GM12878 (cell line): ENCODE data around the gene AFF1. TPM values are rescaled to one million over a fixed set of nuclear protein-coding genes. Genes with fewer than 3 reads are reported as not detected.
A peak's percentile ranks its signal among the peaks of the same experiment; 100 is the strongest.

Experiments
- ATAC-seq: fragments of 200-7000 bp; cut with Tn5 transposase; 3 replicates; pipeline ENCODE4 v1.9.1; 2020; ENCODE audit warnings: mild to moderate bottlenecking, moderate library complexity
- BruUV-seq: library from RNA; stranded (reverse); fragments of 400-500 nt; replicated peaks from 2 replicates; lab custom pipeline; 2021; lab: Mats Ljungman, UMichigan
- CTCF ChIA-PET: fragments of 300-600 bp; sonication (Branson Sonifier 250); formaldehyde crosslinking; extraction: SDS; loops from one replicate; lab custom pipeline; 2021; ENCODE audit warnings: inconsistent platforms; lab: Yijun Ruan, JAX
- POLR2A ChIA-PET: fragments of 350-600 bp; formaldehyde crosslinking; extraction: SDS; loops from one replicate; lab custom pipeline; 2021; ENCODE audit warnings: inconsistent platforms; lab: Charles Lee
- RAD21 ChIA-PET: fragments of 300-600 bp; sonication (Branson Sonifier 250); formaldehyde crosslinking; loops from one replicate; lab custom pipeline; 2023; ENCODE audit warnings: antibody characterized with exemption; ENCODE audit not compliant: unreplicated experiment; lab: Charles Lee
- SMC1A ChIA-PET: fragments of 300-600 bp; sonication (Branson Sonifier 250); formaldehyde crosslinking; loops from one replicate; lab custom pipeline; 2023; ENCODE audit not compliant: unreplicated experiment, uncharacterized antibody; lab: Charles Lee
- DNase-seq: peaks from one replicate; pipeline ENCODE4 v3.0.0-alpha.2; 2011; ENCODE audit warnings: low read depth, low spot score
- FAIRE-seq: peaks from 3 replicates; lab custom pipeline; 2011; peaks lifted over from hg19 to GRCh38; lab: Jason Lieb, UNC
- H2AFZ ChIP-seq: 2 replicates; pipeline ENCODE4 v1.6.0; 2011; ENCODE audit warnings: low read depth, low read length, control low read depth; ENCODE audit not compliant: control insufficient read depth
- H3K27ac ChIP-seq: 2 replicates; pipeline ENCODE4 v1.5.1; 2011; ENCODE audit warnings: control low read depth; ENCODE audit not compliant: control insufficient read depth, insufficient read depth
- H3K27me3 ChIP-seq, 2 experiments: replicated peaks in 1 of 2; 2 replicates each; pipeline versions ENCODE4 v1.6.0 to v1.6.1; 2011; ENCODE audit warnings: low read length in 1 of 2; ENCODE audit not compliant: control insufficient read depth in 2 of 2, insufficient read depth in 2 of 2
- H3K36me3 ChIP-seq, 2 experiments: 2 replicates each; pipeline ENCODE4 v1.5.1; 2011; ENCODE audit warnings: low read length in 1 of 2; ENCODE audit not compliant: control insufficient read depth in 2 of 2, insufficient read depth in 2 of 2
- H3K4me1 ChIP-seq: 2 replicates; pipeline ENCODE4 v1.6.1; 2011; ENCODE audit warnings: mild to moderate bottlenecking, low read length, moderate library complexity, mixed read lengths; ENCODE audit not compliant: control insufficient read depth, insufficient read depth
- H3K4me2 ChIP-seq: 2 replicates; pipeline ENCODE4 v1.6.0; 2011; ENCODE audit warnings: control low read depth; ENCODE audit not compliant: control insufficient read depth, insufficient read depth
- H3K4me3 ChIP-seq: fragments of 200-600 bp; sonication (generic); 2 replicates; pipeline ENCODE4 v1.5.1; 2016
- H3K79me2 ChIP-seq: 2 replicates; pipeline ENCODE4 v1.6.0; 2011; ENCODE audit warnings: low read length; ENCODE audit not compliant: control insufficient read depth, insufficient read depth
- H3K9ac ChIP-seq: 2 replicates; pipeline ENCODE4 v1.8.0; 2011; ENCODE audit warnings: low read length, control low read depth, mixed read lengths; ENCODE audit not compliant: control insufficient read depth, insufficient read depth
- H3K9me3 ChIP-seq: replicated peaks from 3 replicates; pipeline ENCODE4 v1.5.1; 2011; ENCODE audit warnings: mild to moderate bottlenecking, low read length; ENCODE audit not compliant: control insufficient read depth, insufficient read depth
- H4K20me1 ChIP-seq: 2 replicates; pipeline ENCODE4 v1.6.0; 2011; ENCODE audit not compliant: control insufficient read depth, insufficient read depth
- CBFB ChIP-seq: IDR thresholded peaks from 2 replicates; pipeline ENCODE4 v1.6.1; 2016; ENCODE audit warnings: antibody characterized with exemption, low read depth
- ELK1 ChIP-seq: IDR thresholded peaks from 2 replicates; pipeline ENCODE4 v1.6.1; 2012; ENCODE audit warnings: low read depth, low read length, improper control_type of control experiment
- HSF1 ChIP-seq: fragments of 150-350 bp; IDR thresholded peaks from 2 replicates; pipeline ENCODE4 v1.6.1; 2014; ENCODE audit warnings: mild to moderate bottlenecking, low read depth, low read length
- LARP7 ChIP-seq: fragments of 450-650 bp; IDR thresholded peaks from 2 replicates; pipeline ENCODE4 v1.6.1; 2017; ENCODE audit warnings: mild to moderate bottlenecking
- MYC ChIP-seq: IDR thresholded peaks from 2 replicates; pipeline ENCODE4 v1.6.1; 2011; ENCODE audit warnings: mild to moderate bottlenecking, low read length, moderate library complexity, inconsistent platforms; ENCODE audit not compliant: insufficient read depth, insufficient replicate concordance, insufficient read length, severe bottlenecking
- NBN ChIP-seq: fragments of 450-650 bp; IDR thresholded peaks from 2 replicates; pipeline ENCODE4 v1.6.1; 2016
- NKRF ChIP-seq: fragments of 450-650 bp; conservative IDR thresholded peaks from 2 replicates; pipeline ENCODE4 v1.6.1; 2017; ENCODE audit warnings: mild to moderate bottlenecking, moderate library complexity
- NR2C1 ChIP-seq: fragments of 450-650 bp; IDR thresholded peaks from 2 replicates; pipeline ENCODE4 v1.6.1; 2017; ENCODE audit warnings: antibody characterized with exemption, mild to moderate bottlenecking, moderate library complexity
- PAX5 ChIP-seq: IDR thresholded peaks from 2 replicates; pipeline ENCODE4 v1.6.1; 2011; ENCODE audit warnings: low read depth, low read length, borderline replicate concordance
- REST ChIP-seq: IDR thresholded peaks from 2 replicates; pipeline ENCODE4 v1.6.1; 2012; ENCODE audit warnings: mild to moderate bottlenecking, low read depth, low read length
- RUNX3 ChIP-seq: IDR thresholded peaks from 2 replicates; pipeline ENCODE4 v1.6.1; 2012; ENCODE audit warnings: low read length, inconsistent platforms
- TCF7 ChIP-seq: IDR thresholded peaks from 2 replicates; pipeline ENCODE4 v1.6.1; 2014; ENCODE audit warnings: antibody characterized with exemption, borderline replicate concordance
- WGBS: methylation state at CpG from one replicate; pipeline ENCODE4 v1.1.6; 2016; ENCODE audit warnings: low lambda C conversion rate; ENCODE audit not compliant: insufficient replicate concordance, insufficient coverage; ENCODE audit errors: missing lambda C conversion rate; 5-methylcytosine and 5-hydroxymethylcytosine counted together
- in situ Hi-C: fragments of 300-500 bp; cut with MboI; formaldehyde crosslinking; loops from 9 replicates; pipeline ENCODE4 v1.14.3; 2018; ENCODE audit warnings: mixed read lengths
- intact Hi-C: fragments of 100-400 bp; cut with micrococcal nuclease; formaldehyde crosslinking; loops from one replicate; pipeline ENCODE4 v1.14.2; 2022; ENCODE audit not compliant: unreplicated experiment
- polyA plus RNA-seq, 11 experiments: library from polyadenylated mRNA; depleted of rRNA in 4 of 11; unstranded in 6 of 11; stranded (reverse) in 5 of 11; fragments of >200 nt; fragmentation: Nextera tagmentation in 4 of 11; fragmentation: Illumina TruSeq in 1 of 11; extraction: Ambion mirVana in 4 of 11; extraction: Trizol in 1 of 11; gene quantifications; 1 replicate in 1 of 11; 2 replicates in 10 of 11; pipeline versions ENCODE4 v1.2.1 to v1.2.3, GENCODE V29; 2011 to 2016; ENCODE audit warnings: inconsistent platforms in 2 of 11, missing spikeins in 2 of 11, low read depth in 1 of 11
- total RNA-seq, 4 experiments: library from RNA; depleted of rRNA in 3 of 4; stranded (reverse); fragments of >200 nt in 3 of 4; fragmentation: Illumina TruSeq in 1 of 4; extraction: Trizol in 1 of 4; gene quantifications; 2 replicates each; pipeline versions ENCODE4 v1.2.1 to v1.2.3, GENCODE V29; 2013 to 2021

Gene AFF1
- total and polyA plus RNA-seq, 10 of the 15 experiments (the other 5 are each of a cell fraction or from before 2014, with no cell fraction given) = 3.5 to 56.1 (median 21.5) TPM

- no peak for TF ChIP-seq ELK1
- TF ChIP-seq NBN = no peak
- no peak for TF ChIP-seq REST
- TF ChIP-seq PAX5 = no peak
Observed at GRCh38 chr4:87019246-87019791, 84.5 kb downstream of the AFF1 start (continued).

- H4K20me1 ChIP-seq = no peaks in the 10 kb centered on the region
- H3K36me3 ChIP-seq = peaks cover 0 to under 1% of the 10 kb centered on the region in 2 experiments; a peak in 1 of 4 replicates
- ChIA-PET CTCF (interaction anchor here (0.9 to 1.7 kb wide), 3 partner anchors 9 to 98 kb away, joined by 3 to 7 read pairs (median 3); no protein-coding TSS in a partner anchor), POLR2A (interaction anchor here (1.1 to 3.2 kb wide), 5 partner anchors 8 to 51 kb away, joined by 3 to 18 read pairs (median 4); no protein-coding TSS in a partner anchor), RAD21 (interaction anchor here (1.0 to 2.2 kb wide), 4 partner anchors 9 to 82 kb away, joined by 4 to 13 read pairs (median 8); no protein-coding TSS in a partner anchor), SMC1A (interaction anchor here (0.6 to 2.9 kb wide), 12 partner anchors 8 to 83 kb away, joined by 3 to 15 read pairs (median 4); partner anchors contain the start of gene AFF1)
- peaks cover 38% of the 10 kb centered on the region for H3K4me1 ChIP-seq
- peak overlapping the region; percentile 50 for H3K9ac ChIP-seq
- peaks cover 95% of the 10 kb centered on the region for H3K79me2 ChIP-seq
- H3K4me3 ChIP-seq = peak overlapping the region; percentile 41
- H3K27me3 ChIP-seq = no peaks in the 10 kb centered on the region
- peak overlapping the region; percentile 68 for H3K4me2 ChIP-seq
- intact Hi-C loops (no loop called here), in situ Hi-C loops (no loop called here)
- no peak for DNase-seq
- H3K9me3 ChIP-seq = no peaks in the 10 kb centered on the region; the same call in 2 of the 3 replicates
- H3K27ac ChIP-seq = peak overlapping the region; percentile 78
- BruUV-seq = no TSS peak
- WGBS = 0% methylated on average over 2 of the region's 2 CpGs
- FAIRE-seq = no peak
- H2AFZ ChIP-seq = no peak overlapping the region
- ATAC-seq = peak; percentile 44
- TF ChIP-seq RUNX3 = peak; percentile 67
- TF ChIP-seq MYC = no peak
- no peak for TF ChIP-seq HSF1
- TF ChIP-seq TCF7 = no peak
- TF ChIP-seq NKRF = no peak
- no peak for TF ChIP-seq LARP7
- no peak for TF ChIP-seq CBFB
- TF ChIP-seq NR2C1 = no peak
Observed at GRCh38 chr4:87019898-87020297, 85.1 kb downstream of the AFF1 start.
